Cardiac fibroblast (primary cell): ENCODE results near the gene CFAP298.

Experiments
- DNase-seq, 2 donors: peaks; one replicate each; pipeline versions ENCODE4 v3.0.0 to v3.0.0-alpha.2; 2010; ENCODE audit warnings: low read depth in 2 of 2
- H3K4me3 ChIP-seq, 2 donors: replicated peaks in 1 of 2; 1 replicate in 1 of 2; 2 replicates in 1 of 2; pipeline ENCODE4 v1.5.1; 2011; ENCODE audit warnings: low read depth in 2 of 2, low read length in 2 of 2, mild to moderate bottlenecking in 2 of 2, moderate library complexity in 1 of 2
- CTCF ChIP-seq: IDR thresholded peaks from one replicate; pipeline ENCODE4 v1.5.1; 2011; ENCODE audit warnings: low read depth, mild to moderate bottlenecking, low read length, inconsistent platforms

Gene CFAP298

GRCh38 chr21:32608851-32609250 is 3.3 kb downstream of the CFAP298 start:
- DNase-seq = no peak
- TF ChIP-seq CTCF = no peak
- H3K4me3 ChIP-seq = no peak overlapping the region

- no peak for DNase-seq
- no peak for TF ChIP-seq CTCF
- H3K4me3 ChIP-seq = no peak overlapping the region
These were observed 6.7 kb downstream of the CFAP298 start for GRCh38 chr21:32605469-32605868.

GRCh38 chr21:32604464-32604863 is 7.7 kb downstream of the CFAP298 start:
- TF ChIP-seq CTCF = no peak
- no peak overlapping the region for H3K4me3 ChIP-seq
- DNase-seq = no peak

- TF ChIP-seq CTCF = no peak
- no peak for DNase-seq
- H3K4me3 ChIP-seq = no peak overlapping the region
These were observed 9.0 kb downstream of the CFAP298 start for GRCh38 chr21:32603131-32603530.

- no peak for TF ChIP-seq CTCF
- DNase-seq = no peak
- H3K4me3 ChIP-seq = no peak overlapping the region
These were observed 10.1 kb downstream of the CFAP298 start for GRCh38 chr21:32602099-32602498.

- no peak overlapping the region for H3K4me3 ChIP-seq
- TF ChIP-seq CTCF = no peak
- no peak for DNase-seq
These were observed 12.7 kb downstream of the CFAP298 start for GRCh38 chr21:32599526-32599925.

GRCh38 chr21:32599091-32599490 is 13.1 kb downstream of the CFAP298 start:
- no peak overlapping the region for H3K4me3 ChIP-seq
- TF ChIP-seq CTCF = no peak
- no peak for DNase-seq
